DOHH2 (cell line): ENCODE measurements around the gene MBD6.

Experiments used
- EZH2phosphoT487 ChIP-seq: fragments of 200-600 bp; sonication (generic); IDR thresholded peaks from 2 replicates; pipeline ENCODE4 v1.6.1; 2017; ENCODE audit warnings: borderline replicate concordance, mild to moderate bottlenecking, antibody characterized with exemption, low read length, moderate library complexity, mixed read lengths
- TF ChIP-seq, protein P1 (sequence below): fragments of 200-600 bp; sonication (generic); IDR thresholded peaks from one replicate; pipeline ENCODE4 v1.5.1; 2014; ENCODE audit warnings: antibody characterized with exemption, mild to moderate bottlenecking, low read depth, low read length; ENCODE audit not compliant: poor library complexity, severe bottlenecking

DNA sequence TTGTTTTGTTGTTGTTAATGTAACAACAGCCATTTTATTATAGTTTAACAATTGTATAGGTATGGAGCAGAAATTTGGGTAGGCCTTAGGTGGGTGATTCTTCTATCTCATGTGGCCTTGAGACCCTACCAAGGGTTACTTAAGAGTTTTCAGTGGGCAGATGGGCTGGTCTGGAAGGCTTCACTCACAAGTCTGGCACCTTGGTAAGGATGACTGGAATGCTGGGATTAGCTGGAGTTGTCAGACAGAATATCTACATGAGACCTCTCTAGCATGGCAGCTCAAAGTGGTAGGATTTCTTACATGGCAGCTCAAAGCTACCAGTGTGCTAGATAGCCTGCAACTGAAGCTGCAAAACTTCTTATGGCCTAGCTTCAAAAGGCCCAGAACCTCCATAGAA, 36.9 kb upstream of the MBD6 start:
- TF ChIP-seq, protein P1, sequence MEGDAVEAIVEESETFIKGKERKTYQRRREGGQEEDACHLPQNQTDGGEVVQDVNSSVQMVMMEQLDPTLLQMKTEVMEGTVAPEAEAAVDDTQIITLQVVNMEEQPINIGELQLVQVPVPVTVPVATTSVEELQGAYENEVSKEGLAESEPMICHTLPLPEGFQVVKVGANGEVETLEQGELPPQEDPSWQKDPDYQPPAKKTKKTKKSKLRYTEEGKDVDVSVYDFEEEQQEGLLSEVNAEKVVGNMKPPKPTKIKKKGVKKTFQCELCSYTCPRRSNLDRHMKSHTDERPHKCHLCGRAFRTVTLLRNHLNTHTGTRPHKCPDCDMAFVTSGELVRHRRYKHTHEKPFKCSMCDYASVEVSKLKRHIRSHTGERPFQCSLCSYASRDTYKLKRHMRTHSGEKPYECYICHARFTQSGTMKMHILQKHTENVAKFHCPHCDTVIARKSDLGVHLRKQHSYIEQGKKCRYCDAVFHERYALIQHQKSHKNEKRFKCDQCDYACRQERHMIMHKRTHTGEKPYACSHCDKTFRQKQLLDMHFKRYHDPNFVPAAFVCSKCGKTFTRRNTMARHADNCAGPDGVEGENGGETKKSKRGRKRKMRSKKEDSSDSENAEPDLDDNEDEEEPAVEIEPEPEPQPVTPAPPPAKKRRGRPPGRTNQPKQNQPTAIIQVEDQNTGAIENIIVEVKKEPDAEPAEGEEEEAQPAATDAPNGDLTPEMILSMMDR, result no peak
- no peak for TF ChIP-seq EZH2phosphoT487
